Coronary artery (tissue), 2 donors: ENCODE data around the gene CDH13.

Experiments
- DNase-seq: peaks from one replicate; pipeline ENCODE4 v3.0.0-alpha.2; 2017; ENCODE audit warnings: low spot score
- H3K27ac ChIP-seq, 2 donors: fragments of 200-600 bp; sonication (generic); one replicate each; pipeline ENCODE4 v1.5.1; 2016 to 2019
- H3K4me3 ChIP-seq: fragments of 200-600 bp; sonication (generic); 2 replicates; pipeline ENCODE4 v1.5.1; 2016; ENCODE audit warnings: mild to moderate bottlenecking, moderate library complexity
- CTCF ChIP-seq: fragments of 200-600 bp; sonication (generic); IDR thresholded peaks from one replicate; pipeline ENCODE4 v1.5.1; 2019; ENCODE audit warnings: antibody characterized with exemption

The CDH13 gene

GRCh38 chr16:83626204-83626603, 999.4 kb downstream of the CDH13 start:
- Histone ChIP-seq H3K4me3 (no peak overlapping the region), H3K27ac (no peak overlapping the region)
- no peak for TF ChIP-seq CTCF
- no peak for DNase-seq

GRCh38 chr16:83626676-83627075, 999.9 kb downstream of the CDH13 start:
- no peak overlapping the region for H3K4me3 ChIP-seq
- DNase-seq = no peak

GRCh38 chr16:83627996-83628395, 1001.2 kb downstream of the CDH13 start:
- Histone ChIP-seq H3K27ac (no peak overlapping the region), H3K4me3 (no peak overlapping the region)
- DNase-seq = no peak
- TF ChIP-seq CTCF = no peak

More at GRCh38 chr16:83626676-83627075, 999.9 kb downstream of the CDH13 start:
- no peak overlapping the region for H3K27ac ChIP-seq
- TF ChIP-seq CTCF = no peak

GRCh38 chr16:83629426-83629825, 1002.7 kb downstream of the CDH13 start:
- Histone ChIP-seq H3K27ac (no peak overlapping the region), H3K4me3 (no peak overlapping the region)
- TF ChIP-seq CTCF = no peak
- DNase-seq = no peak

- Histone ChIP-seq H3K27ac (no peak overlapping the region), H3K4me3 (no peak overlapping the region)
- TF ChIP-seq CTCF = no peak
- DNase-seq = no peak
These were observed 1003.1 kb downstream of the CDH13 start for GRCh38 chr16:83629836-83630235.

GRCh38 chr16:83630979-83631378, 1004.2 kb downstream of the CDH13 start:
- Histone ChIP-seq H3K4me3 (no peak overlapping the region), H3K27ac (no peak overlapping the region)
- no peak for TF ChIP-seq CTCF
- no peak for DNase-seq

- no peak for DNase-seq
- Histone ChIP-seq H3K27ac (no peak overlapping the region), H3K4me3 (no peak overlapping the region)
- no peak for TF ChIP-seq CTCF
These were observed 1006.5 kb downstream of the CDH13 start for GRCh38 chr16:83633286-83633685.
